Lower leg skin (tissue), 4 donors: ENCODE measurements around the gene LTB4R. TPM values are rescaled to one million over a fixed set of nuclear protein-coding genes. Genes with fewer than 3 reads are reported as not detected.

ENCODE experiments used
- DNase-seq, 2 donors: peaks; one replicate each; pipeline ENCODE4 v3.0.0-alpha.2; 2019; ENCODE audit warnings: low spot score in 2 of 2
- H3K4me3 ChIP-seq: fragments of 200-600 bp; sonication (generic); 2 replicates; pipeline ENCODE4 v1.5.1; 2017; ENCODE audit warnings: mild to moderate bottlenecking, low read depth; ENCODE audit not compliant: poor library complexity, severe bottlenecking
- CTCF ChIP-seq, 3 donors: fragments of 450-650 bp; IDR thresholded peaks; one replicate each; pipeline ENCODE4 v1.5.1; 2016; ENCODE audit warnings: antibody characterized with exemption in 3 of 3, mild to moderate bottlenecking in 3 of 3, moderate library complexity in 2 of 3
- POLR2A ChIP-seq, 2 donors: fragments of 450-650 bp; IDR thresholded peaks; one replicate each; pipeline ENCODE4 v1.6.1; 2016 to 2017; ENCODE audit warnings: antibody characterized with exemption in 2 of 2, mild to moderate bottlenecking in 1 of 2, moderate library complexity in 1 of 2
- WGBS, 2 donors: methylation state at CpG; one replicate each; pipeline ENCODE4 v1.1.5; 2018; 5-methylcytosine and 5-hydroxymethylcytosine counted together
- intact Hi-C: fragments of 100-400 bp; cut with DNase I; formaldehyde crosslinking; loops from one replicate; pipeline ENCODE4 v1.15.0; 2023; ENCODE audit warnings: low total_unique reads
- total RNA-seq, 4 donors: library from RNA; depleted of rRNA; stranded (reverse); fragments of >200 nt; gene quantifications; one replicate each; pipeline ENCODE4 v1.1.0, GENCODE V29; 2016

The LTB4R gene
- total RNA-seq, 4 donors from 2014 or later: 58.9 to 118 (median 70.9) TPM

GRCh38 chr14:24270537-24271133, 40.7 kb upstream of the LTB4R start:
- intact Hi-C loops: no loop called here
- H3K4me3 ChIP-seq: peak overlapping the region; percentile 87

GRCh38 chr14:24271134-24271833, 40.0 kb upstream of the LTB4R start, which contains the start of gene RABGGTA:
Gene RABGGTA (minus strand): TSS chr14:24271597. CDS start chr14:24271115, 482 bp downstream.
- intact Hi-C loops: no loop called here
- TF ChIP-seq POLR2A (IDR thresholded peaks at IDR 0.05) (no peak), CTCF (IDR thresholded peaks at IDR 0.05) (peak in 1 of 3 donors; percentile 58)
- peak within 1 kb of the TSS; percentile 87 for H3K4me3 ChIP-seq
- WGBS, 2 donors: 0 to 1% methylated on average over 23 to 33 of the region's 61 CpGs
- DNase-seq: peak; percentile 67 to 96

More at GRCh38 chr14:24270537-24271133, 40.7 kb upstream of the LTB4R start:
- 9 to 11% methylated on average over 13 of the region's 13 CpGs for WGBS, 2 donors
- no peak for DNase-seq
- TF ChIP-seq CTCF (IDR thresholded peaks at IDR 0.05) (no peak), POLR2A (IDR thresholded peaks at IDR 0.05) (no peak)

- WGBS, 2 donors: 13 to 23% methylated on average over 3 of the region's 3 CpGs
- no peak overlapping the region for H3K4me3 ChIP-seq
- no peak for TF ChIP-seq CTCF (IDR thresholded peaks at IDR 0.05)
- TF ChIP-seq POLR2A (IDR thresholded peaks at IDR 0.05): no peak
- intact Hi-C loops: no loop called here
- no peak for DNase-seq
Measured at GRCh38 chr14:24271834-24272263, 39.5 kb upstream of the LTB4R start.

- intact Hi-C loops: no loop called here
- DNase-seq: no peak
- 77 to 88% methylated on average over 2 of the region's 2 CpGs for WGBS, 2 donors
- H3K4me3 ChIP-seq: no peak overlapping the region
- TF ChIP-seq CTCF (IDR thresholded peaks at IDR 0.05): no peak
- no peak for TF ChIP-seq POLR2A (IDR thresholded peaks at IDR 0.05)
Measured at GRCh38 chr14:24272467-24272866, 38.8 kb upstream of the LTB4R start.

GRCh38 chr14:24273422-24273998, 37.8 kb upstream of the LTB4R start:
- intact Hi-C loops: no loop called here
- TF ChIP-seq CTCF (IDR thresholded peaks at IDR 0.05) (no peak), POLR2A (IDR thresholded peaks at IDR 0.05) (no peak)
- 39 to 77% methylated on average over 3 of the region's 3 CpGs for WGBS, 2 donors
- no peak overlapping the region for H3K4me3 ChIP-seq
- no peak for DNase-seq
